ENCODE data around the gene EIF6. TPM values are rescaled to one million over a fixed set of nuclear protein-coding genes. Genes with fewer than 3 reads are reported as not detected.
A peak's percentile ranks its signal among the peaks of the same experiment; 100 is the strongest.

Gene EIF6
- total and polyA plus RNA-seq, 12 donors, result 56.7 to 263 (median 114) TPM

GRCh38 chr20:35277127-35277526 is 7.4 kb downstream of the EIF6 start:
- WGBS, 4 donors, result 6 to 8% (median 7%) methylated on average over 10 of the region's 10 CpGs
- peaks cover 0 to 31% of the 10 kb centered on the region in 2 donors for H3K36me3 ChIP-seq (replicated peaks in 1 of 2)
- peak overlapping the region; percentile 83 to 100 (median 95) for H3K27ac ChIP-seq
- H3K4me1 ChIP-seq (replicated peaks in 1 of 2), result peaks cover 26 to 46% of the 10 kb centered on the region in 2 donors
- H3K27me3 ChIP-seq, result no peaks in the 10 kb centered on the region
- H3K4me3 ChIP-seq, result peak overlapping the region in 3 of 4 donors; percentile 69 to 86 (median 78)
- intact Hi-C loops (cut with DNase I), result loop anchor here in 1 of 2 donors (10.0 kb wide), 1 partner anchor 132 kb away; the partner anchor contains the start of gene EDEM2
- DNase-seq, result no peak
- TF ChIP-seq CTCF (IDR thresholded peaks at IDR 0.05), result no peak
- TF ChIP-seq POLR2A (IDR thresholded peaks at IDR 0.05), result no peak
- no peaks in the 10 kb centered on the region for H3K9me3 ChIP-seq (replicated peaks in 1 of 3)

GRCh38 chr20:35276408-35276807 is 8.2 kb downstream of the EIF6 start:
- Histone ChIP-seq H3K36me3 (replicated peaks in 1 of 2) (peaks cover 0 to 36% of the 10 kb centered on the region in 2 donors), H3K27me3 (no peaks in the 10 kb centered on the region), H3K27ac (peak overlapping the region in 4 of 5 donors; percentile 95 to 100 (median 97)), H3K9me3 (replicated peaks in 1 of 3) (no peaks in the 10 kb centered on the region), H3K4me3 (peak overlapping the region in 1 of 4 donors; percentile 86), H3K4me1 (replicated peaks in 1 of 2) (peaks cover 26 to 46% of the 10 kb centered on the region in 2 donors)
- intact Hi-C loops (cut with DNase I), result loop anchor here in 1 of 2 donors (10.0 kb wide), 1 partner anchor 132 kb away; the partner anchor contains the start of gene EDEM2
- WGBS, 4 donors, result 67 to 82% (median 80%) methylated on average over 6 of the region's 6 CpGs
- peak in 4 of 7 donors; percentile 39 to 70 (median 47) for DNase-seq
- TF ChIP-seq CTCF (IDR thresholded peaks at IDR 0.05), result no peak

- DNase-seq, result peak in 6 of 7 donors; percentile 53 to 73 (median 60)
- peaks cover 26 to 45% of the 10 kb centered on the region in 2 donors for H3K4me1 ChIP-seq (replicated peaks in 1 of 2)
- H3K36me3 ChIP-seq (replicated peaks in 1 of 2), result peaks cover 0 to 42% of the 10 kb centered on the region in 2 donors
- WGBS, 4 donors, result 52 to 100% (median 65%) methylated on average over 2 to 12 of the region's 12 CpGs
- intact Hi-C loops (cut with DNase I), result loop anchor here in 1 of 2 donors (10.0 kb wide), 1 partner anchor 131 kb away; the partner anchor contains the start of gene EDEM2
- no peaks in the 10 kb centered on the region for H3K9me3 ChIP-seq (replicated peaks in 1 of 3)
- peak overlapping the region in 3 of 5 donors; percentile 95 to 100 (median 99) for H3K27ac ChIP-seq
- H3K27me3 ChIP-seq, result no peaks in the 10 kb centered on the region
- TF ChIP-seq POLR2A (IDR thresholded peaks at IDR 0.05), result no peak
- TF ChIP-seq CTCF (IDR thresholded peaks at IDR 0.05), result no peak
- no peak overlapping the region for H3K4me3 ChIP-seq
Measured at GRCh38 chr20:35275741-35276251, 8.8 kb downstream of the EIF6 start.

GRCh38 chr20:35274172-35275092 is 10.1 kb downstream of the EIF6 start:
- WGBS, 4 donors, result 92 to 96% (median 93%) methylated on average over 12 to 24 of the region's 24 CpGs
- H3K4me1 ChIP-seq (replicated peaks in 1 of 2), result peaks cover 26 to 33% of the 10 kb centered on the region in 2 donors
- no peak for DNase-seq
- TF ChIP-seq CTCF (IDR thresholded peaks at IDR 0.05), result no peak
- no peak for TF ChIP-seq POLR2A (IDR thresholded peaks at IDR 0.05)
- H3K27me3 ChIP-seq, result no peaks in the 10 kb centered on the region
- intact Hi-C loops (cut with DNase I), result loop anchor here in 1 of 2 donors (10.0 kb wide), 1 partner anchor 130 kb away; the partner anchor contains the start of gene EDEM2
- peak overlapping the region in 2 of 5 donors; percentile 99 to 100 for H3K27ac ChIP-seq
- peaks cover 0 to 35% of the 10 kb centered on the region in 2 donors for H3K36me3 ChIP-seq (replicated peaks in 1 of 2)
- H3K9me3 ChIP-seq (replicated peaks in 1 of 3), result no peaks in the 10 kb centered on the region
- no peak overlapping the region for H3K4me3 ChIP-seq

Data from adrenal gland (tissue), 12 donors.